ENCODE measurements around the gene SFRP2. TPM values are rescaled to one million over a fixed set of nuclear protein-coding genes. Genes with fewer than 3 reads are reported as not detected.

SFRP2 gene
- total RNA-seq, 1 experiment from 2014 or later: not detected

- H3K27ac Mint-ChIP-seq (ENCODE audit: unreplicated experiment): no peak overlapping the region
- H3K4me1 Mint-ChIP-seq (ENCODE audit: low read depth, unreplicated experiment): peaks cover 13% of the 10 kb centered on the region
- intact Hi-C loops (cut with micrococcal nuclease; ENCODE audit: unreplicated experiment): loop anchor here (10.0 kb wide), 1 partner anchor 264 kb away; no protein-coding TSS in a partner anchor
- H3K27me3 Mint-ChIP-seq (ENCODE audit: unreplicated experiment): no peaks in the 10 kb centered on the region
- DNase-seq: no peak
- no TSS peak for BruUV-seq (replicated peaks)
- no peak overlapping the region for H3K4me3 Mint-ChIP-seq (ENCODE audit: low read depth, unreplicated experiment)
- no peaks in the 10 kb centered on the region for H3K9me3 Mint-ChIP-seq (ENCODE audit: low read depth, unreplicated experiment)
- TF ChIP-seq CTCF (IDR thresholded peaks at IDR 0.05; ENCODE audit: unreplicated experiment): no peak
- H3K36me3 Mint-ChIP-seq (ENCODE audit: insufficient read depth, unreplicated experiment): no peaks in the 10 kb centered on the region
- CTCF ChIA-PET: interaction anchor here (0.6 kb wide), 1 partner anchor 60 kb away, joined by 4 read pairs; no protein-coding TSS in a partner anchor
Measured at GRCh38 chr4:153780876-153781275, 8.0 kb downstream of the SFRP2 start.

GRCh38 chr4:153780221-153780620 is 8.7 kb downstream of the SFRP2 start:
- H3K9me3 Mint-ChIP-seq (ENCODE audit: low read depth, unreplicated experiment): no peaks in the 10 kb centered on the region
- H3K36me3 Mint-ChIP-seq (ENCODE audit: insufficient read depth, unreplicated experiment): no peaks in the 10 kb centered on the region
- H3K4me1 Mint-ChIP-seq (ENCODE audit: low read depth, unreplicated experiment): peaks cover 13% of the 10 kb centered on the region
- H3K4me3 Mint-ChIP-seq (ENCODE audit: low read depth, unreplicated experiment): no peak overlapping the region
- intact Hi-C loops (cut with micrococcal nuclease; ENCODE audit: unreplicated experiment): loop anchor here (10.0 kb wide), 1 partner anchor 265 kb away; no protein-coding TSS in a partner anchor
- CTCF ChIA-PET: interaction anchor here (0.6 kb wide), 1 partner anchor 60 kb away, joined by 4 read pairs; no protein-coding TSS in a partner anchor
- no peaks in the 10 kb centered on the region for H3K27me3 Mint-ChIP-seq (ENCODE audit: unreplicated experiment)
- H3K27ac Mint-ChIP-seq (ENCODE audit: unreplicated experiment): no peak overlapping the region
- DNase-seq: no peak
- no TSS peak for BruUV-seq (replicated peaks)
- TF ChIP-seq CTCF (IDR thresholded peaks at IDR 0.05; ENCODE audit: unreplicated experiment): no peak

GRCh38 chr4:153778383-153778782 is 10.5 kb downstream of the SFRP2 start:
- Mint-ChIP-seq H3K4me1 (ENCODE audit: low read depth, unreplicated experiment) (peaks cover 13% of the 10 kb centered on the region), H3K9me3 (ENCODE audit: low read depth, unreplicated experiment) (no peaks in the 10 kb centered on the region), H3K36me3 (ENCODE audit: insufficient read depth, unreplicated experiment) (no peaks in the 10 kb centered on the region), H3K27ac (ENCODE audit: unreplicated experiment) (no peak overlapping the region), H3K4me3 (ENCODE audit: low read depth, unreplicated experiment) (no peak overlapping the region), H3K27me3 (ENCODE audit: unreplicated experiment) (no peaks in the 10 kb centered on the region)
- no peak for TF ChIP-seq CTCF (IDR thresholded peaks at IDR 0.05; ENCODE audit: unreplicated experiment)
- intact Hi-C loops (cut with micrococcal nuclease; ENCODE audit: unreplicated experiment): no loop called here
- no peak for DNase-seq
- CTCF ChIA-PET: no interaction called here
- no TSS peak for BruUV-seq (replicated peaks)

- DNase-seq: no peak
- peaks cover 10% of the 10 kb centered on the region for H3K4me1 Mint-ChIP-seq (ENCODE audit: low read depth, unreplicated experiment)
- no peaks in the 10 kb centered on the region for H3K36me3 Mint-ChIP-seq (ENCODE audit: insufficient read depth, unreplicated experiment)
- no TSS peak for BruUV-seq (replicated peaks)
- H3K27me3 Mint-ChIP-seq (ENCODE audit: unreplicated experiment): no peaks in the 10 kb centered on the region
- intact Hi-C loops (cut with micrococcal nuclease; ENCODE audit: unreplicated experiment): no loop called here
- no peak overlapping the region for H3K27ac Mint-ChIP-seq (ENCODE audit: unreplicated experiment)
- CTCF ChIA-PET: no interaction called here
- no peaks in the 10 kb centered on the region for H3K9me3 Mint-ChIP-seq (ENCODE audit: low read depth, unreplicated experiment)
- H3K4me3 Mint-ChIP-seq (ENCODE audit: low read depth, unreplicated experiment): no peak overlapping the region
- TF ChIP-seq CTCF (IDR thresholded peaks at IDR 0.05; ENCODE audit: unreplicated experiment): no peak
Measured at GRCh38 chr4:153777421-153777820, 11.5 kb downstream of the SFRP2 start.
